Measurements from ENCODE around the gene GRIK1.

The GRIK1 gene

GRCh38 chr21:29499229-29499628 lies 440.6 kb downstream of the GRIK1 start:
- no peak for DNase-seq (ENCODE audit: low read depth in 2 of 2, low spot score in 1 of 2)

DNA sequence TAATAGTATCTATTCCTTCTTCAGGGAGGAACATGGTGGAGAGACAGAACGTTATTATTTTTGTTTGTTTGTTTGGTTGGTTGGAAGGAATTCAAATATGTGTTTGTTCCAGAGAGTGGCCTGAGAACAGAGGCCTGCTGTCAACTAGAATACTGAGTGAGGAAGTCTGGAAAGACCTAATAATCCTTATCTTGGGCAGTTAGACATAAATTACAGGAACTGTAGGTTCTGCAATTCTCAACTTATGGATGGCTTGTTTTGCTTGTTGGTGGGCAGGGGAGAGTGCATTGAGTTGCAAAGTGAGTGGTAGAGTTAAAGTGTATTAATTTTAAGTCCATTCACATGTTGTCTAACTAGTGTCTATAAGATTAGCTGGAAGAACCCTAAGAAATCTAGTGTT lies 443.5 kb downstream of the GRIK1 start:
- DNase-seq (ENCODE audit: low read depth in 2 of 2, low spot score in 1 of 2): no peak

DNA sequence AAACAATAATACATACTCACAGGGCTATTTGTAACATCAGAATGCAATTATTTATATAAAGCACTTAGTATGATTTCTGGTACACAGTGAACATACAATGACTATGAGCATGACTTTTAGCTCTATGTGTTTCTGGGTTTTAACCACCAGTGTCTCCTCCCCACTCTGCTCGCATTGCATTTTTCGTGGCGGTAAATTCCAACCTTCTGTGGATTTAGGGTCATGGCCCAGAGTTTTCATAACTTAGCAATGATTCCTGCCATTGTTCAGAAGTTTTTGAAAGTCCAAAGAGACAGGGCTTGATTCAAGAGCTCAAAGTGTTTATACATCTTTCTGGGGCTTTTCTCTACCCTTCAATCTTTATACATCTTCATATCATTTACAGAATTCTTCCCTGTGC lies 449.8 kb downstream of the GRIK1 start:
- no peak for DNase-seq (ENCODE audit: low read depth in 2 of 2, low spot score in 1 of 2)

DNA sequence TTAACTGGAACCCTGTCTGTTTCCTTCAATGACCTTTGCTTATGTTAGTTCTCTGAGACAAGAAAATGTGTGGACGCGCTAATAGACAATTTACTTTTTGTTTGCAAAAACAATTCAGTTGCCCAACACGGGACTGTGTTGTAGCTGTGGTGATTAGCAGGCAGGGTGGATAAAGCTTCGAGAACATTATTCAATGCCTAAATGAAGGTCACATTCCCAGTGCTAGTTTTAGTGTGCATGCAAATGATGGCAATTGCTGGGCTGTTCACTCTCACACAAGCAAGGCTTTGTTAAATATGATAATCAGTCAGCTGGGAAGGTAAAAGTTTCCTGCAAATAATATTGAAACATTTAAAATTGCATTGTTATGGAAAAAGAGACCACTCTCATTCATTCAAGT lies 452.6 kb downstream of the GRIK1 start:
- no peak for DNase-seq (ENCODE audit: low read depth in 2 of 2, low spot score in 1 of 2)
